ENCODE measurements around the gene KLK14. TPM values are rescaled to one million over a fixed set of nuclear protein-coding genes. Genes with fewer than 3 reads are reported as not detected.

The KLK14 gene
- total and polyA plus RNA-seq, 2 of the 8 experiments (the other 6 are each of a cell fraction or from before 2014, with no cell fraction given): 0.09 to 1.2 TPM

GRCh38 chr19:51034704-51035103, 48.0 kb downstream of the KLK14 start, which contains the start of gene KLK12 (continued):
- TF ChIP-seq CHD7 (IDR thresholded peaks at IDR 0.05; ENCODE audit: insufficient replicate concordance, low read length) (no peak), RAD21 (IDR thresholded peaks at IDR 0.05 in 1 of 2, conservative IDR thresholded peaks at IDR 0.05 in 1 of 2; ENCODE audit: low read depth in 2 of 2, low read length in 2 of 2) (no peak), CHD2 (IDR thresholded peaks at IDR 0.05; ENCODE audit: low read length) (no peak), RXRA (IDR thresholded peaks at IDR 0.05; ENCODE audit: insufficient read depth, low read depth, low read length) (no peak), TEAD4 (IDR thresholded peaks at IDR 0.05; ENCODE audit: low read depth, low read length) (no peak)
